OCI-LY1 (cell line): ENCODE results near the gene CLIC4.
A peak's percentile ranks its signal among the peaks of the same experiment; 100 is the strongest.
"Not testable (repeated sequence)": the region's sequence is repeated elsewhere in the genome, so short reads cannot be mapped to it uniquely, and the experiment has no call there.

Experiments
- H2AFZ ChIP-seq: fragments of 200-600 bp; sonication (generic), shearing (Covaris generic); 2 replicates; pipeline ENCODE4 v1.6.0; 2014; ENCODE audit warnings: antibody characterized with exemption, mild to moderate bottlenecking, low read length
- H3F3A ChIP-seq: fragments of 200-600 bp; sonication (generic), shearing (Covaris generic); 2 replicates; pipeline ENCODE4 v1.6.0; 2014; ENCODE audit warnings: mild to moderate bottlenecking, antibody characterized with exemption, low read length, moderate library complexity; ENCODE audit not compliant: insufficient read depth
- H3K27ac ChIP-seq: fragments of 200-600 bp; sonication (generic); 2 replicates; pipeline ENCODE4 v1.5.1; 2014; ENCODE audit warnings: low read length, mixed run types, mild to moderate bottlenecking, low read depth; ENCODE audit not compliant: poor library complexity, severe bottlenecking
- H3K27me3 ChIP-seq: fragments of 200-600 bp; sonication (generic); 2 replicates; pipeline ENCODE4 v1.6.0; 2014; ENCODE audit warnings: antibody characterized with exemption, mild to moderate bottlenecking, low read length, moderate library complexity; ENCODE audit not compliant: insufficient read depth
- H3K36me3 ChIP-seq: fragments of 200-600 bp; sonication (generic); 2 replicates; pipeline ENCODE4 v1.6.1; 2014; ENCODE audit warnings: mild to moderate bottlenecking, antibody characterized with exemption, low read length, moderate library complexity, mixed read lengths; ENCODE audit not compliant: insufficient read depth
- H3K4me1 ChIP-seq: fragments of 200-600 bp; sonication (generic); 2 replicates; pipeline ENCODE4 v1.5.1; 2014; ENCODE audit warnings: mild to moderate bottlenecking, low read length, moderate library complexity; ENCODE audit not compliant: insufficient read depth, severe bottlenecking
- H3K4me2 ChIP-seq: fragments of 200-600 bp; sonication (generic), shearing (Covaris generic); 2 replicates; pipeline ENCODE4 v1.6.1; 2014; ENCODE audit warnings: low read length
- H3K4me3 ChIP-seq: fragments of 200-600 bp; sonication (generic); 2 replicates; pipeline ENCODE4 v1.5.1; 2014; ENCODE audit warnings: low read length, low read depth, mild to moderate bottlenecking, mixed read lengths; ENCODE audit not compliant: poor library complexity, severe bottlenecking
- H3K79me2 ChIP-seq: fragments of 200-600 bp; shearing (Covaris generic); 2 replicates; pipeline ENCODE4 v1.6.1; 2016; ENCODE audit warnings: mixed run types, low read length, mixed read lengths; ENCODE audit not compliant: insufficient read depth
- H3K9ac ChIP-seq: fragments of 200-600 bp; sonication (generic), shearing (Covaris generic); 2 replicates; pipeline ENCODE4 v1.6.1; 2014; ENCODE audit warnings: mild to moderate bottlenecking, low read length, mixed read lengths
- H3K9me2 ChIP-seq: fragments of 200-600 bp; sonication (generic), shearing (Covaris generic); 2 replicates; pipeline ENCODE4 v1.6.1; 2014; ENCODE audit warnings: low read depth, mild to moderate bottlenecking, low read length, mixed read lengths
- H3K9me3 ChIP-seq: fragments of 200-600 bp; shearing (Covaris generic); 2 replicates; pipeline ENCODE4 v1.6.1; 2014; ENCODE audit warnings: low read length, mixed read lengths
- H4K20me1 ChIP-seq: fragments of 200-600 bp; sonication (generic), shearing (Covaris generic); 2 replicates; pipeline ENCODE4 v1.6.0; 2016; ENCODE audit warnings: mild to moderate bottlenecking, low read length; ENCODE audit not compliant: insufficient read depth
- EZH2 ChIP-seq: fragments of 200-600 bp; sonication (generic), shearing (Covaris generic); IDR thresholded peaks from 2 replicates; pipeline ENCODE4 v1.8.0; 2017; ENCODE audit warnings: borderline replicate concordance, mixed run types, mild to moderate bottlenecking, antibody characterized with exemption, low read length, moderate library complexity, mixed read lengths
- TF ChIP-seq, protein P1 (sequence below): fragments of 200-600 bp; sonication (generic), shearing (Covaris generic); IDR thresholded peaks from 2 replicates; pipeline ENCODE4 v1.5.1; 2017; ENCODE audit warnings: mild to moderate bottlenecking, antibody characterized with exemption, low read length, moderate library complexity, mixed read lengths

CLIC4 gene

GRCh38 chr1:24727501-24728216 lies 17.6 kb upstream of the CLIC4 start:
- no peak overlapping the region for H3K27ac ChIP-seq
- H3F3A ChIP-seq = 0 out of 2 replicates have a peak, but pooled peaks cover 4% of the 10 kb centered on the region
- H3K79me2 ChIP-seq = no peaks in the 10 kb centered on the region
- H3K9me3 ChIP-seq = no peaks in the 10 kb centered on the region
- H3K4me1 ChIP-seq = peaks cover 28% of the 10 kb centered on the region
- no peak overlapping the region; the same call in 1 of the 2 replicates for H3K9ac ChIP-seq
- H3K27me3 ChIP-seq = no peaks in the 10 kb centered on the region
- no peak for TF ChIP-seq EZH2
- TF ChIP-seq, protein P1, sequence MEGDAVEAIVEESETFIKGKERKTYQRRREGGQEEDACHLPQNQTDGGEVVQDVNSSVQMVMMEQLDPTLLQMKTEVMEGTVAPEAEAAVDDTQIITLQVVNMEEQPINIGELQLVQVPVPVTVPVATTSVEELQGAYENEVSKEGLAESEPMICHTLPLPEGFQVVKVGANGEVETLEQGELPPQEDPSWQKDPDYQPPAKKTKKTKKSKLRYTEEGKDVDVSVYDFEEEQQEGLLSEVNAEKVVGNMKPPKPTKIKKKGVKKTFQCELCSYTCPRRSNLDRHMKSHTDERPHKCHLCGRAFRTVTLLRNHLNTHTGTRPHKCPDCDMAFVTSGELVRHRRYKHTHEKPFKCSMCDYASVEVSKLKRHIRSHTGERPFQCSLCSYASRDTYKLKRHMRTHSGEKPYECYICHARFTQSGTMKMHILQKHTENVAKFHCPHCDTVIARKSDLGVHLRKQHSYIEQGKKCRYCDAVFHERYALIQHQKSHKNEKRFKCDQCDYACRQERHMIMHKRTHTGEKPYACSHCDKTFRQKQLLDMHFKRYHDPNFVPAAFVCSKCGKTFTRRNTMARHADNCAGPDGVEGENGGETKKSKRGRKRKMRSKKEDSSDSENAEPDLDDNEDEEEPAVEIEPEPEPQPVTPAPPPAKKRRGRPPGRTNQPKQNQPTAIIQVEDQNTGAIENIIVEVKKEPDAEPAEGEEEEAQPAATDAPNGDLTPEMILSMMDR = no peak
- peak overlapping the region; percentile 45; the same call in 1 of the 2 replicates for H3K4me2 ChIP-seq
- H2AFZ ChIP-seq = no peak overlapping the region
- H4K20me1 ChIP-seq = no peaks in the 10 kb centered on the region
- peak overlapping the region; percentile 6 for H3K4me3 ChIP-seq
- H3K9me2 ChIP-seq = no peaks in the 10 kb centered on the region
- no peaks in the 10 kb centered on the region for H3K36me3 ChIP-seq

DNA sequence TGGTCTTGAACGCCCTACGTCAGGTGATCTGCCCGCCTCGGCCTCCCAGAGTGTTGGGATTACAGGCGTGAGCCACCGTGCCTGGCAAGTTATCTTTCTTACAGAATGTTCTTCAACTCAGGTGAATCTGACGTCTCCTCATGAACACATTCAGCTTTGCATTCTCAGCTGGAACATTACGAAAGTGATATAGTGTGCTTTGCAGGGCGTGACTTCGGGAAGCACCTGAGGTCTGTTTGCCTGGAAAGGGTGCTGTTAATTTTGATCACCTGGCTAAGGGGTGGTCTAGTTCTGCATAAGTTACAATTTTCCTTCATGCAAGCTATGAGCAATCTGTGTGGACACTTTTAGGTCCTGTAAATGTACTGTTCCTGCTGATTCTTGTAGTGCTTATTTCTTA lies 16.3 kb upstream of the CLIC4 start:
- no peaks in the 10 kb centered on the region for H3K79me2 ChIP-seq
- H3K4me2 ChIP-seq = no peak overlapping the region
- 0 out of 2 replicates have a peak, but pooled peaks cover 4% of the 10 kb centered on the region for H3F3A ChIP-seq

GRCh38 chr1:24732186-24732885 lies 12.9 kb upstream of the CLIC4 start:
- Histone ChIP-seq H3F3A (0 out of 2 replicates have a peak, but pooled peaks cover 4% of the 10 kb centered on the region), H3K4me3 (no peak overlapping the region), H4K20me1 (no peaks in the 10 kb centered on the region), H3K36me3 (no peaks in the 10 kb centered on the region), H2AFZ (no peak overlapping the region), H3K9ac (no peak overlapping the region), H3K79me2 (no peaks in the 10 kb centered on the region), H3K27ac (no peak overlapping the region), H3K27me3 (no peaks in the 10 kb centered on the region), H3K9me2 (no peaks in the 10 kb centered on the region), H3K4me1 (peaks cover 51% of the 10 kb centered on the region), H3K4me2 (no peak overlapping the region), H3K9me3 (no peaks in the 10 kb centered on the region)
- TF ChIP-seq, protein P1 = no peak
- no peak for TF ChIP-seq EZH2

More for the DNA sequence above, 16.3 kb upstream of the CLIC4 start:
- Histone ChIP-seq H3K4me3 (no peak overlapping the region), H3K9me2 (no peaks in the 10 kb centered on the region), H3K9ac (no peak overlapping the region), H2AFZ (no peak overlapping the region), H3K36me3 (no peaks in the 10 kb centered on the region), H3K4me1 (peaks cover 37% of the 10 kb centered on the region), H4K20me1 (no peaks in the 10 kb centered on the region), H3K27me3 (no peaks in the 10 kb centered on the region), H3K27ac (no peak overlapping the region), H3K9me3 (no peaks in the 10 kb centered on the region)
- TF ChIP-seq EZH2 = no peak
- TF ChIP-seq, protein P1 = no peak

GRCh38 chr1:24733342-24733741 lies 11.9 kb upstream of the CLIC4 start:
- not testable (repeated sequence) for H3K9me2 ChIP-seq, H3F3A ChIP-seq, H3K9ac ChIP-seq, H3K27me3 ChIP-seq, H3K4me2 ChIP-seq, H3K79me2 ChIP-seq, H2AFZ ChIP-seq, H4K20me1 ChIP-seq, H3K4me3 ChIP-seq, H3K9me3 ChIP-seq, H3K36me3 ChIP-seq
- peaks cover 53% of the 10 kb centered on the region for H3K4me1 ChIP-seq
- H3K27ac ChIP-seq = peak overlapping the region; percentile 28
